ENCODE data around the gene GFRAL. TPM values are rescaled to one million over a fixed set of nuclear protein-coding genes. Genes with fewer than 3 reads are reported as not detected.

Gene GFRAL
- total RNA-seq, 1 experiment from 2014 or later, result not detected

GRCh38 chr6:55299286-55299985 lies 27.8 kb upstream of the GFRAL start:
- Histone ChIP-seq H3K9me2 (replicated peaks; ENCODE audit: insufficient read depth, low read length) (no peaks in the 10 kb centered on the region), H2AFZ (ENCODE audit: low read length) (no peak overlapping the region), H3K9me3 (ENCODE audit: low read length) (no peaks in the 10 kb centered on the region), H3K4me3 (ENCODE audit: low read length) (no peak overlapping the region), H3K79me2 (ENCODE audit: low read length) (no peaks in the 10 kb centered on the region), H3K27ac (ENCODE audit: low read length) (no peak overlapping the region), H3K4me2 (ENCODE audit: low read depth, low read length, poor library complexity, severe bottlenecking) (no peak overlapping the region), H3K36me3 (ENCODE audit: insufficient read depth, low read length) (no peaks in the 10 kb centered on the region), H3K27me3 (ENCODE audit: low read length) (no peaks in the 10 kb centered on the region), H3K4me1 (ENCODE audit: low read length) (no peaks in the 10 kb centered on the region), H4K20me1 (ENCODE audit: insufficient read depth, low read depth, low read length) (no peaks in the 10 kb centered on the region), H3K9ac (ENCODE audit: low read length) (no peak overlapping the region)
- no peak for DNase-seq

- Histone ChIP-seq H3K27ac (ENCODE audit: low read length) (no peak overlapping the region), H4K20me1 (ENCODE audit: insufficient read depth, low read depth, low read length) (no peaks in the 10 kb centered on the region), H3K27me3 (ENCODE audit: low read length) (no peaks in the 10 kb centered on the region), H3K36me3 (ENCODE audit: insufficient read depth, low read length) (no peaks in the 10 kb centered on the region), H3K9ac (ENCODE audit: low read length) (no peak overlapping the region), H3K4me3 (ENCODE audit: low read length) (no peak overlapping the region), H3K4me1 (ENCODE audit: low read length) (no peaks in the 10 kb centered on the region), H3K9me3 (ENCODE audit: low read length) (no peaks in the 10 kb centered on the region; the same call in 1 of the 2 replicates), H3K4me2 (ENCODE audit: low read depth, low read length, poor library complexity, severe bottlenecking) (no peak overlapping the region), H3K9me2 (replicated peaks; ENCODE audit: insufficient read depth, low read length) (no peaks in the 10 kb centered on the region), H3K79me2 (ENCODE audit: low read length) (no peaks in the 10 kb centered on the region), H2AFZ (ENCODE audit: low read length) (no peak overlapping the region)
- DNase-seq, result no peak
Measured at GRCh38 chr6:55304747-55305146, 22.5 kb upstream of the GFRAL start.

GRCh38 chr6:55319961-55320695 lies 7.1 kb upstream of the GFRAL start:
- no peak overlapping the region for H3K27ac ChIP-seq (ENCODE audit: low read length)
- no peaks in the 10 kb centered on the region for H3K79me2 ChIP-seq (ENCODE audit: low read length)
- no peak overlapping the region for H3K4me2 ChIP-seq (ENCODE audit: low read depth, low read length, poor library complexity, severe bottlenecking)
- H4K20me1 ChIP-seq (ENCODE audit: insufficient read depth, low read depth, low read length), result no peaks in the 10 kb centered on the region
- no peak for DNase-seq
- H3K9ac ChIP-seq (ENCODE audit: low read length), result no peak overlapping the region
- no peaks in the 10 kb centered on the region for H3K4me1 ChIP-seq (ENCODE audit: low read length)
- H3K9me3 ChIP-seq (ENCODE audit: low read length), result no peaks in the 10 kb centered on the region
- H3K9me2 ChIP-seq (replicated peaks; ENCODE audit: insufficient read depth, low read length), result no peaks in the 10 kb centered on the region
- no peaks in the 10 kb centered on the region for H3K36me3 ChIP-seq (ENCODE audit: insufficient read depth, low read length)
- no peak overlapping the region for H2AFZ ChIP-seq (ENCODE audit: low read length)
- no peaks in the 10 kb centered on the region for H3K27me3 ChIP-seq (ENCODE audit: low read length)
- no peak overlapping the region for H3K4me3 ChIP-seq (ENCODE audit: low read length)

GRCh38 chr6:55320696-55321086 lies 6.6 kb upstream of the GFRAL start:
- no peak overlapping the region for H2AFZ ChIP-seq (ENCODE audit: low read length)
- no peak overlapping the region for H3K4me3 ChIP-seq (ENCODE audit: low read length)
- no peaks in the 10 kb centered on the region for H3K9me3 ChIP-seq (ENCODE audit: low read length)
- H3K36me3 ChIP-seq (ENCODE audit: insufficient read depth, low read length), result no peaks in the 10 kb centered on the region
- H4K20me1 ChIP-seq (ENCODE audit: insufficient read depth, low read depth, low read length), result no peaks in the 10 kb centered on the region
- DNase-seq, result no peak
- H3K27ac ChIP-seq (ENCODE audit: low read length), result no peak overlapping the region
- H3K9ac ChIP-seq (ENCODE audit: low read length), result no peak overlapping the region
- H3K79me2 ChIP-seq (ENCODE audit: low read length), result no peaks in the 10 kb centered on the region
- H3K9me2 ChIP-seq (replicated peaks; ENCODE audit: insufficient read depth, low read length), result no peaks in the 10 kb centered on the region
- no peaks in the 10 kb centered on the region for H3K27me3 ChIP-seq (ENCODE audit: low read length)
- no peaks in the 10 kb centered on the region for H3K4me1 ChIP-seq (ENCODE audit: low read length)
- no peak overlapping the region for H3K4me2 ChIP-seq (ENCODE audit: low read depth, low read length, poor library complexity, severe bottlenecking)

- H3K27ac ChIP-seq (ENCODE audit: low read length), result no peak overlapping the region
- no peak for DNase-seq
Measured at GRCh38 chr6:55377150-55377549, 49.9 kb downstream of the GFRAL start.

GRCh38 chr6:55379471-55379870 lies 52.2 kb downstream of the GFRAL start:
- Histone ChIP-seq H3K36me3 (ENCODE audit: insufficient read depth, low read length) (no peaks in the 10 kb centered on the region), H4K20me1 (ENCODE audit: insufficient read depth, low read depth, low read length) (no peaks in the 10 kb centered on the region), H3K27ac (ENCODE audit: low read length) (no peak overlapping the region), H3K79me2 (ENCODE audit: low read length) (no peaks in the 10 kb centered on the region), H3K4me2 (ENCODE audit: low read depth, low read length, poor library complexity, severe bottlenecking) (no peak overlapping the region), H3K9me2 (replicated peaks; ENCODE audit: insufficient read depth, low read length) (no peaks in the 10 kb centered on the region; the same call in 1 of the 2 replicates), H3K9me3 (ENCODE audit: low read length) (no peaks in the 10 kb centered on the region; the same call in 1 of the 2 replicates), H3K4me1 (ENCODE audit: low read length) (no peaks in the 10 kb centered on the region), H2AFZ (ENCODE audit: low read length) (no peak overlapping the region), H3K27me3 (ENCODE audit: low read length) (no peaks in the 10 kb centered on the region), H3K4me3 (ENCODE audit: low read length) (no peak overlapping the region), H3K9ac (ENCODE audit: low read length) (no peak overlapping the region)
- DNase-seq, result no peak

More at GRCh38 chr6:55377150-55377549, 49.9 kb downstream of the GFRAL start:
- H3K9me2 ChIP-seq (replicated peaks; ENCODE audit: insufficient read depth, low read length), result no peaks in the 10 kb centered on the region; the same call in 1 of the 2 replicates
- no peaks in the 10 kb centered on the region for H3K36me3 ChIP-seq (ENCODE audit: insufficient read depth, low read length)
- no peaks in the 10 kb centered on the region for H3K4me1 ChIP-seq (ENCODE audit: low read length)
- H4K20me1 ChIP-seq (ENCODE audit: insufficient read depth, low read depth, low read length), result no peaks in the 10 kb centered on the region
- no peaks in the 10 kb centered on the region; the same call in 1 of the 2 replicates for H3K9me3 ChIP-seq (ENCODE audit: low read length)
- no peak overlapping the region for H3K4me3 ChIP-seq (ENCODE audit: low read length)
- H2AFZ ChIP-seq (ENCODE audit: low read length), result no peak overlapping the region
- no peak overlapping the region for H3K9ac ChIP-seq (ENCODE audit: low read length)
- no peaks in the 10 kb centered on the region for H3K79me2 ChIP-seq (ENCODE audit: low read length)
- no peak overlapping the region for H3K4me2 ChIP-seq (ENCODE audit: low read depth, low read length, poor library complexity, severe bottlenecking)
- no peaks in the 10 kb centered on the region for H3K27me3 ChIP-seq (ENCODE audit: low read length)

- no peaks in the 10 kb centered on the region for H4K20me1 ChIP-seq (ENCODE audit: insufficient read depth, low read depth, low read length)
- no peaks in the 10 kb centered on the region; the same call in 1 of the 2 replicates for H3K9me2 ChIP-seq (replicated peaks; ENCODE audit: insufficient read depth, low read length)
- H3K9me3 ChIP-seq (ENCODE audit: low read length), result no peaks in the 10 kb centered on the region; the same call in 1 of the 2 replicates
- no peaks in the 10 kb centered on the region for H3K27me3 ChIP-seq (ENCODE audit: low read length)
- DNase-seq, result no peak
- H3K4me1 ChIP-seq (ENCODE audit: low read length), result no peaks in the 10 kb centered on the region
- no peaks in the 10 kb centered on the region for H3K79me2 ChIP-seq (ENCODE audit: low read length)
- no peak overlapping the region for H3K4me2 ChIP-seq (ENCODE audit: low read depth, low read length, poor library complexity, severe bottlenecking)
- no peak overlapping the region for H3K27ac ChIP-seq (ENCODE audit: low read length)
- no peak overlapping the region for H3K4me3 ChIP-seq (ENCODE audit: low read length)
- no peak overlapping the region for H2AFZ ChIP-seq (ENCODE audit: low read length)
- no peaks in the 10 kb centered on the region for H3K36me3 ChIP-seq (ENCODE audit: insufficient read depth, low read length)
- H3K9ac ChIP-seq (ENCODE audit: low read length), result no peak overlapping the region
Measured at GRCh38 chr6:55379895-55380294, 52.6 kb downstream of the GFRAL start.

- no peaks in the 10 kb centered on the region for H3K9me2 ChIP-seq (replicated peaks; ENCODE audit: insufficient read depth, low read length)
- H3K4me2 ChIP-seq (ENCODE audit: low read depth, low read length, poor library complexity, severe bottlenecking), result no peak overlapping the region
- no peaks in the 10 kb centered on the region for H3K27me3 ChIP-seq (ENCODE audit: low read length)
- no peak for DNase-seq
- no peak overlapping the region for H3K27ac ChIP-seq (ENCODE audit: low read length)
- no peaks in the 10 kb centered on the region for H3K9me3 ChIP-seq (ENCODE audit: low read length)
- H4K20me1 ChIP-seq (ENCODE audit: insufficient read depth, low read depth, low read length), result no peaks in the 10 kb centered on the region
- no peaks in the 10 kb centered on the region for H3K4me1 ChIP-seq (ENCODE audit: low read length)
- H3K9ac ChIP-seq (ENCODE audit: low read length), result no peak overlapping the region
- H3K36me3 ChIP-seq (ENCODE audit: insufficient read depth, low read length), result no peaks in the 10 kb centered on the region
- no peak overlapping the region for H3K4me3 ChIP-seq (ENCODE audit: low read length)
- H3K79me2 ChIP-seq (ENCODE audit: low read length), result no peaks in the 10 kb centered on the region
- no peak overlapping the region for H2AFZ ChIP-seq (ENCODE audit: low read length)
Measured at GRCh38 chr6:55388211-55388610, 60.9 kb downstream of the GFRAL start.
